HG03060 (cell line): Measurements from ENCODE around the gene DNPEP.

Source experiments
- ATAC-seq: cut with Tn5 transposase; IDR thresholded peaks from one replicate; pipeline ENCODE4 v1.9.1; 2021; ENCODE audit warnings: low read depth, moderate number of reproducible peaks; ENCODE audit not compliant: unreplicated experiment

Gene DNPEP

GRCh38 chr2:219387306-219388120 is at the start of gene DNPEP:
TSS of gene DNPEP (minus strand) at chr2:219387912. CDS start at chr2:219387794, 118 bp downstream.
- ATAC-seq, result peak; percentile 48

GRCh38 chr2:219437141-219437540 is 49.4 kb upstream of the DNPEP start:
- no peak for ATAC-seq

DNA sequence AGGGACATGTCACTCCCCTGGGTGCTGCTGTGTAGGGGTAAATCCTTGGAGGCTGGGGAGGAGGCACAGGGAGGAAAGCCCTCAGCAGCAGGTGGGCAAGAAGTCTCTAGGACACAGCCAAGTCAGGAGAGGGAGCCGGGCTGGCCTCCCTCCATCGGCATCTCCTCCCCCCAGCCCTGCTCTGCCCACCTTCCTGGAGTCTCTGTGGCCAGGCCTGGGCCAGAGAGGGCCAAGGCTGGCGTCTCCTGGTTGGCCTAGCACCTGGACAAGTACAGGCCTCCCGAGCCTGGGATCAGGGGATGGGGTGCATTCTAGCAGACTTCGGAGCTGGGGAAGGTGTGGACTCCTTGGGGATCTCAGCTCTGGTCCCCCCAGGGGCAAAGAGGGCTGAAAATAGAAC is 48.8 kb upstream of the DNPEP start:
- no peak for ATAC-seq

GRCh38 chr2:219435701-219436100 is 48.0 kb upstream of the DNPEP start:
- ATAC-seq, result no peak

DNA sequence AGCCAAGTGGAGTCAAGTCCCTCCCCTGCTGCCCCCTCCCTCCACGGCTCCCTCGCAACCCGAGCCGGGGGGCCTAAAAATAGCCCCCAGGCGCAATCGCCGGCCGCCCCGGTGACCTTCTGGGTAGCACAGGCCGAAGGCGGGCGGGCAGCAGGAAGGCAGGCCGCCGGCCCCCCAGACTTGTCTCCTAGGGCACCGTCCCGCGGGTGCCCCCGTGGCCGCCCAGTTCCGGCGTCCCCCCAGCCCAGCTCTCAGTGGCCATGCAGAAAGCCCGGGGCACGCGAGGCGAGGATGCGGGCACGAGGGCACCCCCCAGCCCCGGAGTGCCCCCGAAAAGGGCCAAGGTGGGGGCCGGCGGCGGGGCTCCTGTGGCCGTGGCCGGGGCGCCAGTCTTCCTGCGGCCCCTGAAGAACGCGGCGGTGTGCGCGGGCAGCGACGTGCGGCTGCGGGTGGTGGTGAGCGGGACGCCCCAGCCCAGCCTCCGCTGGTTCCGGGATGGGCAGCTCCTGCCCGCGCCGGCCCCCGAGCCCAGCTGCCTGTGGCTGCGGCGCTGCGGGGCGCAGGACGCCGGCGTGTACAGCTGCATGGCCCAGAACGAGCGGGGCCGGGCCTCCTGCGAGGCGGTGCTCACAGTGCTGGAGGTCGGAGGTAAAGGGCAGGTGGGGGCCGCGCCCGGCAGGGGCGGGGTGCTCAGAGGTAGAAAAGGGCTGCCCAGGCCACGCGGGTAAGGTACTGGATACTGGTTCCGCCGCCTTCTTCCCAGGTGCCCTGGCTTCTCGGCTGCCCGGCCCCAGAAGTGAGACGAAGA is 47.2 kb upstream of the DNPEP start, which contains the start of gene SPEG:
Gene SPEG (plus strand): TSS at position 126 of the 808 bp plus-strand sequence. CDS start 135 bp downstream, at position 261.
- ATAC-seq, result no peak

- no peak for ATAC-seq
Measured at GRCh38 chr2:219434468-219434717, 46.7 kb upstream of the DNPEP start.

DNA sequence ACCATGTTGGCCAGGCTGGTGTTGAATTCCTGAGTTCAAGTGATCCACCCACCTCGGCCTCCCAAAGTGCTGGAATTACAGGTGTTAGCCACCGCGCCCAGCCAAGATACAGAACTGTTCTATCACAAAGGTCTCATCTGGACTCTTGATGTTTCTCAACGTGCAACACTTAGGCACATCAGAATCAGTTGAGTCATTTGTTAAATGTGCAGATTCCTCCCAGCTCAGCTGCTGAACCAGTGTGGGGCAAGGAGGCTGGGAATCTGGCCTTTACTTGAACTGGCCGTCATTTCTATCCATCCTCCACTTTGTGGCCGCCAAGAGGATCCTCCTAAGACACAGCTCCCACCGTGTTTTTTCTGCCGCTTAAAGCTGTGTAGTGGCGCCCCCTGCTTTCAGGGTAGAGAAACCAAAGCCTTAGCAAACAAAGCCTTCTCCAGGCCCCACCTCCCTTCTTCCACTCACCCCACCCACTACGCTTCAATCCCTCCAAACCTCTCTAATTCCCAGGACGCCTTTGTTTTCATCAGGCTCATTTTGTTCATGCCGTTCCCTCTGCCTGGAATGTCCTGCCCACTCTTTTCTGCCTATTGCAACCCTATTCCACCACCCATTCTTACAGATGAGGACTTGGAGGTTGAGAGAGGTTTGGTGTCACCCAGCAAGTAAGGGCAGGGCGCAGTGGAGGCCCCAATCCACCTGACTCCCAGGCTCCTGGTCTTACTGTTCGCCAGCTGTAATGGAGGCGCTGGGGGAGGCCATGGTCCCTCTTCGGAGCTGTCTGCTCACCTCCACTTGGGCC is 46.2 kb upstream of the DNPEP start:
- ATAC-seq, result no peak

DNA sequence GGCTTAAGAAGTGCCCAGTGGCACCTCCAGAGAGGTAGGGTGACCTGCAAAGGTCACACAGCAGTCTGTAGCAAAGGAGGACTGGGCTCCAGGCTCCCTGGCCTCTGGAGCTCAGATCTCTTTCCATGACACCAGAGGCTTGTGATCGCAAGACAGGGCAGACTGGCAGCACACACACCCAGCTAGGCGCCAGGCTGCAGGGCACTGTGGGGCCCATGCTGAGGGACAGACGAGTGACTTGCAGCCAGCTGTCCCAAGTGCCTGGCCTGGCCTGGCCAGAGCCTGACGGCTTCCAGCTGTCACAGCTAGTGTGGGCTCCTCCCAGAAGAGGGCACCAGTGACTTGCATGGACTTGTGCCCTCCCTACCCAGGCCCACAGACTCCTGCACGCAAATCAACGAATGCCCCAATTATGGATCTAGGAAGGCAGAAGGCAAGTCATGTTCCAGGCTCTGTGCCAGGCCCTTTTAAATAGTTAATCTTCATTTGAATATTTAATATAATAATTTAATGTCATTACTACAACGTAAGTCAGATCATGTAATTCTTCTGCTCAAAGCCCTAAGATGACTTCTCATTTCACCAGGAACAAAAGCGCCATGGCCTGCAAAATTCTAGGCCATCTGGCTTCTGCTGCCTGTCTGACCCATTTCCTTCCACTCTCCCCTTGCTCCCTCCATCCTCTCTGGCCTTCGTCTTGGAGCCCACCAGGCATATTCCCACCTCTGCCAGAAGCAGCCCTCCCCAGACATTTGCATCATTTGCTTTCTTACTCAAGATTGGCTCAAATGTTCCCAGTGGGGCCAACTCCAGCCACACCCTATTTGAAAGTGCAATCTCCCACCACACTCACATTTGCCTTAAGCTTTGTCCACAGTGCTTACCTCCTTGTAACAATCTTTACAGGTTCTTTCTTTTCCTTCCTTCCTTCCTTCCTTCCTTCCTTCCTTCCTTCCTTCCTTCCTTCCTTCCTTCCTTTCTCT is 43.2 kb upstream of the DNPEP start:
- no peak for ATAC-seq

DNA sequence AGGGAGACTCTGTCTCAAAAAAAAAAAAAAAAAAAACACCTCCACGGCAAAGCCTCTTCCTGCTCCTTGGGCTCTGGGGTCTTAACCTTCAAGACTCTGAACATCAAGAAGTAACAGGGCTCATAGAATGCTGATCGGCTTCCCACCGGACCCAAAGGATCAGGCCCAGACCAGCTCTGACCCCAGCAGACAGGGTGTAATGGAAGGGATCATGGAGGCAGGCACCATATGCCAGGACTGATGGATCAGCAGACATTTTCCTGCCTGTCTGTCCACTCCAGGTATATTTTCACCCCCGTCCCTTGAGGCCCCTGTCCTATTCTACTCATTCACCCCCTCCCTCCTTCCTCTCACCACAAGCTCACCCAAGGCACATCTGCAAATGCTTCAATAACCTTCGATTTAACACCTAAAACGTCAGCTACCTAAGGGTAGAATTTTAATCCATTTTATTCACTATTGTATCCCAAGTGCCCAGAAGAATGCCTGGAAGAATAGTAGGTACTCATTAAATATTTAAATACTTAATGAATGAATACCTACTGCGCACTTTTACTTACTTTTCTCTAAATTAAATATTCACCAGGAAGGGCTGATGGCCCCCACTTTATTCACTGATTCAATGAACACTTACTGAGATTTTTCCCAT is 42.4 kb upstream of the DNPEP start:
- no peak for ATAC-seq

GRCh38 chr2:219428469-219428868 is 40.8 kb upstream of the DNPEP start:
- ATAC-seq, result no peak

DNA sequence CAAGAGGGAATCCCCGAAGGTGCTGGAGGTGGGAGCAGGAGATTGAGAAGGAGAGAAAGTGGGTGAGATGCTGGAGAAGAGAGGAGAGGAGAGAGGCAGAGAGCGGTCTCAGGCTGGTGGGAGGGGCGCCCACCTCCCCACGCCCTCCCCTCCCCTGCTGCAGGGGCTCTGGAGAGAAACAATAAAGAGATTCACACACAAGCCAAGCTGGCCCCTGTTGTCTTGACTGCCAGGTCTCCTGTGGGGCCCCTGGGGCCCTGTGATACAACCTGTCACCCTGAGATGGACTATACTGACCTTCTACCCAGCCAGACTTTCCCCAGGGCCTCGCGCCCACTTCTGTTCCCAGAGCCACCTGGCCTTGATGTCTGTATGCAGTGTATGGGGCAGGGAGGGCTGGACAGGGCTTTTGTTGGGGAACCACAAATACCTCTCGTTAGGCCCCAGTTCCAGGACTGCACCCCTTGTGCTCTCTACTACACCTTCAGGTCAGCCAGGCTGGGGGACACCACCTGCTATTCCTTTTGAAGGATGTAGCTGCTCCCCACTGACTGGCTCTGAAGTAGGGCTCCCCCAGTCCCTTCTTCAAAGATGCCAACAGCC is 38.9 kb upstream of the DNPEP start:
- no peak for ATAC-seq

DNA sequence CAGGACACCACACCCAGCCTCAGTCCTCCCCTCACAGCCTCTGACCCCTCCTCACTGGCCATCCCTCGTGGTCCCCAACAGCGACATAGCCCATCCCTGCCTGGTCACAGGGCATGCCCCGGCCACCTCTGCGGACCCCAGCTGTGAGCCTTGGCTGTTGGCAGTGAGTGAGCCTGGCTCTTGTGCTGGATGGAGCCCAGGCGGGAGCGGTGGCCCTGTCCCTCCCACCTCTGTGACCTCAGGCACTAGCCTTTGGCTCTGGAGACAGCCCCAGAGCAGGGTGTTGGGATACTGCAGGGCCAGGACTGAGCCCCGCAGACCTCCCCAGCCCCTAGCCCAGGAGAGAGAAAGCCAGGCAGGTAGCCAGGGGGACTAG is 38.3 kb upstream of the DNPEP start:
- ATAC-seq, result no peak

DNA sequence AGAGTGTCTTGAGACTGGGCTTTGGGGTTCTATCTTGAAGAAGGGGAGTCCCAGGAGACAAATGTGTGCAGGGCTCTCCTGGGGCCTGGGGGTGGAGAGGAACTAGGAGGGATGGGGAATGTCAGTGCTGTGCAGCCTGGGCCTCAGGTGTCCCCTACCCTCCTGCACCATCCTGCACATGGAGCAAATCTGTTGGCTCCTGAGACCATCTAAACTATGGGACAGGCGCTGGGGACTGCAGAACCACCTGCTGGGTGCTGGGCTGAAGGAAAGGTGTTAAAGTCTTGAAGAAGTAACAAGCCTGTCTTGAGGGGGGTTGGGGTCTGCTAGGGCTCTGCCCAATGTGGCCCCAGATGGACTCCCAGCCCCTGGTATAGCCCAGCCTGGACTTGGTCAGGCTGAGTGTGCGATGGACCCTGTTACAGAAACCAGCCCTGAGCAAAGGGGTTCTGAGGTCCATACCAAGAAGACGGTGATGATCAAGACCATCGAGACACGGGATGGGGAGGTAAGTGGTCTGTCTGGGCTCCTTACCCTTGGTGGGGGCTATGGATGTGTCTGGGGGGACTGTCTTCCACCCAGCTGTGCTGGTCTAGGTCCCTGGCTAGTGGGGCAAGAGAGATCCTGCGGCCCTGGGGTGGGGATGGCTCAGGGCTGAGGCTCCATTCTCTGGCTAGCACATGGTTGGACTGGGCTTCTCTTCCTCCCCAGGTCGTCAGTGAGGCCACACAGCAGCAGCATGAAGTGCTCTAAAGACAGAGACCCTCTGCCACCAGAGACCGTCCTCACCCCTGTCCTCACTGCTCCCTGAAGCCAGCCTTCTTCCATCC is 37.7 kb upstream of the DNPEP start:
- ATAC-seq, result no peak

- no peak for ATAC-seq
Measured at GRCh38 chr2:219423652-219424377, 36.1 kb upstream of the DNPEP start.

GRCh38 chr2:219422952-219423534 is 35.3 kb upstream of the DNPEP start:
- ATAC-seq, result no peak

GRCh38 chr2:219421323-219421722 is 33.6 kb upstream of the DNPEP start:
- ATAC-seq, result no peak

- no peak for ATAC-seq
Measured at GRCh38 chr2:219420687-219421086, 33.0 kb upstream of the DNPEP start.
